B cell (primary cell): ENCODE results near the gene C5. TPM values are rescaled to one million over a fixed set of nuclear protein-coding genes. Genes with fewer than 3 reads are reported as not detected.

ENCODE experiments used
- ATAC-seq: fragments of 200-7000 bp; cut with Tn5 transposase; one replicate; pipeline ENCODE4 v1.10.0; 2021; ENCODE audit warnings: low read depth, mild to moderate bottlenecking, moderate number of reproducible peaks, moderate library complexity
- CTCF ChIA-PET: fragments of 350-600 bp; sonication (Branson Sonifier 250); formaldehyde crosslinking; loops from one replicate; lab custom pipeline; 2021; ENCODE audit warnings: antibody characterized with exemption, inconsistent platforms; lab: Charles Lee
- POLR2A ChIA-PET: fragments of 350-600 bp; sonication (Branson Sonifier 250); formaldehyde crosslinking; loops from one replicate; lab custom pipeline; 2021; ENCODE audit warnings: antibody characterized with exemption; lab: Charles Lee
- DNase-seq: peaks from one replicate; pipeline ENCODE4 v3.0.0; 2013
- H2AFZ ChIP-seq: 2 replicates; pipeline ENCODE4 v1.6.1; 2012; ENCODE audit warnings: mild to moderate bottlenecking, low read depth, low read length; ENCODE audit not compliant: insufficient read depth, poor library complexity, severe bottlenecking
- H3K27ac ChIP-seq, 2 donors: 1 replicate in 1 of 2; 2 replicates in 1 of 2; pipeline ENCODE4 v1.5.1; 2012 to 2013; ENCODE audit warnings: low read length in 2 of 2, mild to moderate bottlenecking in 2 of 2, moderate library complexity in 1 of 2
- H3K27me3 ChIP-seq, 4 experiments: fragments of 200-600 bp in 1 of 4; sonication (generic) in 1 of 4; replicated peaks in 1 of 4; 1 replicate in 2 of 4; 2 replicates in 2 of 4; pipeline versions ENCODE4 v1.6.1 to v1.7.0; 2013 to 2016; ENCODE audit warnings: low read length in 3 of 4, mild to moderate bottlenecking in 2 of 4, mixed read lengths in 1 of 4, moderate library complexity in 1 of 4; ENCODE audit not compliant: insufficient read depth in 4 of 4, control insufficient read depth in 3 of 4; ENCODE audit errors: control extremely low read depth in 1 of 4
- H3K36me3 ChIP-seq, 2 experiments: replicated peaks in 1 of 2; 1 replicate in 1 of 2; 2 replicates in 1 of 2; pipeline versions ENCODE4 v1.6.1 to v1.7.1; 2013; ENCODE audit warnings: low read length in 1 of 2; ENCODE audit not compliant: insufficient read depth in 2 of 2, control insufficient read depth in 1 of 2; ENCODE audit errors: control extremely low read depth in 1 of 2, extremely low read depth in 1 of 2
- H3K4me1 ChIP-seq, 2 donors: fragments of 200-600 bp in 1 of 2; sonication (generic) in 1 of 2; 1 replicate in 1 of 2; 2 replicates in 1 of 2; pipeline versions ENCODE4 v1.5.1 to v1.6.1; 2013 to 2017; ENCODE audit warnings: low read length in 2 of 2; ENCODE audit not compliant: control insufficient read depth in 2 of 2, insufficient read depth in 2 of 2
- H3K4me2 ChIP-seq: replicated peaks from 2 replicates; pipeline ENCODE3; 2012; ENCODE audit warnings: mild to moderate bottlenecking, low read depth, low read length; ENCODE audit not compliant: poor library complexity, severe bottlenecking
- H3K4me3 ChIP-seq, 5 experiments: fragments of 200-600 bp in 1 of 5; sonication (generic) in 1 of 5; 1 replicate in 3 of 5; 2 replicates in 2 of 5; pipeline versions ENCODE4 v1.5.1 to v1.7.0; 2011 to 2016; ENCODE audit warnings: low read length in 4 of 5, mild to moderate bottlenecking in 4 of 5, low read depth in 2 of 5, control low read depth in 1 of 5, moderate library complexity in 1 of 5; ENCODE audit not compliant: insufficient read depth in 1 of 5; ENCODE audit errors: control extremely low read depth in 1 of 5, extremely low read depth in 1 of 5
- H3K79me2 ChIP-seq: fragments of 200-600 bp; sonication (generic); one replicate; pipeline ENCODE4 v1.6.0; 2016; ENCODE audit warnings: low read length; ENCODE audit not compliant: control insufficient read depth, insufficient read depth
- H3K9ac ChIP-seq: fragments of 200-600 bp; sonication (generic); 2 replicates; pipeline ENCODE4 v1.6.1; 2017; ENCODE audit warnings: mild to moderate bottlenecking, low read length, moderate library complexity
- H3K9me3 ChIP-seq, 3 donors: one replicate each; pipeline versions ENCODE4 v1.6.1 to v1.7.1; 2013; ENCODE audit warnings: low read length in 2 of 3; ENCODE audit not compliant: control insufficient read depth in 2 of 3, insufficient read depth in 1 of 3; ENCODE audit errors: control extremely low read depth in 1 of 3
- H4K20me1 ChIP-seq: 2 replicates; pipeline ENCODE4 v1.6.0; 2012; ENCODE audit warnings: mild to moderate bottlenecking, low read length; ENCODE audit not compliant: insufficient read depth, control insufficient read depth, poor library complexity, severe bottlenecking
- H3K27ac Mint-ChIP-seq: one replicate; pipeline ENCODE4 v1.8.0; 2021; ENCODE audit warnings: mixed read lengths
- H3K27me3 Mint-ChIP-seq: one replicate; pipeline ENCODE4 v1.8.0; 2021; ENCODE audit warnings: mixed read lengths
- H3K4me1 Mint-ChIP-seq: one replicate; pipeline ENCODE4 v1.8.0; 2021; ENCODE audit warnings: mixed read lengths
- H3K4me3 Mint-ChIP-seq: one replicate; pipeline ENCODE4 v1.8.0; 2021; ENCODE audit warnings: mixed read lengths
- H3K9me3 Mint-ChIP-seq: one replicate; pipeline ENCODE4 v1.8.0; 2022; ENCODE audit warnings: mixed read lengths; ENCODE audit not compliant: insufficient read depth
- EZH2 ChIP-seq: IDR thresholded peaks from 2 replicates; pipeline ENCODE4 v1.6.1; 2012; ENCODE audit warnings: borderline replicate concordance, low read depth, mild to moderate bottlenecking, moderate library complexity, low read length; ENCODE audit not compliant: insufficient read depth, poor library complexity, severe bottlenecking
- WGBS: methylation state at CpG from one replicate; pipeline ENCODE4 v1.1.5; 2013; ENCODE audit warnings: missing lambda C conversion rate; ENCODE audit not compliant: insufficient coverage; 5-methylcytosine and 5-hydroxymethylcytosine counted together
- intact Hi-C: fragments of 100-400 bp; cut with micrococcal nuclease; formaldehyde crosslinking; loops from one replicate; pipeline ENCODE4 v1.10.0; 2022
- polyA plus RNA-seq: library from polyadenylated mRNA; depleted of rRNA; stranded (reverse); fragments of >200 nt; gene quantifications from 2 replicates; pipeline ENCODE4 v1.2.3, GENCODE V29; 2012
- total RNA-seq, 2 donors: library from RNA; stranded (reverse); fragments of 120-200 nt in 1 of 2; gene quantifications; 1 replicate in 1 of 2; 2 replicates in 1 of 2; pipeline versions ENCODE4 v1.2.3 to v1.2.4, GENCODE V29; 2013 to 2022
- TF ChIP-seq, protein P1 (sequence below): fragments of 200-600 bp; IDR thresholded peaks from one replicate; pipeline ENCODE4 v1.8.0; 2022; ENCODE audit warnings: antibody characterized with exemption, mild to moderate bottlenecking

C5 gene
- total and polyA plus RNA-seq, 2 donors (not counting 1 experiment from before 2014, with no cell fraction given) = 2.7 to 10.4 TPM

- no peaks in the 10 kb centered on the region for H3K27me3 ChIP-seq
Observed at GRCh38 chr9:120950421-120951388, 99.4 kb downstream of the C5 start.

More at GRCh38 chr9:120950421-120951388, 99.4 kb downstream of the C5 start:
- TF ChIP-seq, protein P1, sequence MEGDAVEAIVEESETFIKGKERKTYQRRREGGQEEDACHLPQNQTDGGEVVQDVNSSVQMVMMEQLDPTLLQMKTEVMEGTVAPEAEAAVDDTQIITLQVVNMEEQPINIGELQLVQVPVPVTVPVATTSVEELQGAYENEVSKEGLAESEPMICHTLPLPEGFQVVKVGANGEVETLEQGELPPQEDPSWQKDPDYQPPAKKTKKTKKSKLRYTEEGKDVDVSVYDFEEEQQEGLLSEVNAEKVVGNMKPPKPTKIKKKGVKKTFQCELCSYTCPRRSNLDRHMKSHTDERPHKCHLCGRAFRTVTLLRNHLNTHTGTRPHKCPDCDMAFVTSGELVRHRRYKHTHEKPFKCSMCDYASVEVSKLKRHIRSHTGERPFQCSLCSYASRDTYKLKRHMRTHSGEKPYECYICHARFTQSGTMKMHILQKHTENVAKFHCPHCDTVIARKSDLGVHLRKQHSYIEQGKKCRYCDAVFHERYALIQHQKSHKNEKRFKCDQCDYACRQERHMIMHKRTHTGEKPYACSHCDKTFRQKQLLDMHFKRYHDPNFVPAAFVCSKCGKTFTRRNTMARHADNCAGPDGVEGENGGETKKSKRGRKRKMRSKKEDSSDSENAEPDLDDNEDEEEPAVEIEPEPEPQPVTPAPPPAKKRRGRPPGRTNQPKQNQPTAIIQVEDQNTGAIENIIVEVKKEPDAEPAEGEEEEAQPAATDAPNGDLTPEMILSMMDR = no peak
- TF ChIP-seq EZH2 = no peak
- no peak overlapping the region for H3K9ac ChIP-seq
- no peaks in the 10 kb centered on the region for H3K79me2 ChIP-seq
- DNase-seq = no peak
- H2AFZ ChIP-seq = no peak overlapping the region
- peaks cover 0 to 2% of the 10 kb centered on the region in 2 donors for H3K4me1 ChIP-seq
- H3K36me3 ChIP-seq = no peaks in the 10 kb centered on the region
- H3K4me2 ChIP-seq = no peak overlapping the region
- no peak overlapping the region for H3K4me3 ChIP-seq
- CTCF ChIA-PET = interaction anchor here (0.7 to 0.8 kb wide), 3 partner anchors 9 to 433 kb away, joined by 3 read pairs; no protein-coding TSS in a partner anchor
- no peaks in the 10 kb centered on the region for H4K20me1 ChIP-seq
- POLR2A ChIA-PET = no interaction called here
- H3K4me1 Mint-ChIP-seq = peaks cover 3% of the 10 kb centered on the region
- intact Hi-C loops = no loop called here
- no peaks in the 10 kb centered on the region for H3K9me3 Mint-ChIP-seq
- H3K27me3 Mint-ChIP-seq = no peaks in the 10 kb centered on the region
- ATAC-seq = no peak
- no peak overlapping the region for H3K27ac Mint-ChIP-seq
- H3K4me3 Mint-ChIP-seq = no peak overlapping the region
- no peak overlapping the region for H3K27ac ChIP-seq
- H3K9me3 ChIP-seq = no peaks in the 10 kb centered on the region
- WGBS = 57% methylated on average over 1 of the region's 8 CpGs
